ENCODE measurements around the gene GOLM1.

The GOLM1 gene

DNA sequence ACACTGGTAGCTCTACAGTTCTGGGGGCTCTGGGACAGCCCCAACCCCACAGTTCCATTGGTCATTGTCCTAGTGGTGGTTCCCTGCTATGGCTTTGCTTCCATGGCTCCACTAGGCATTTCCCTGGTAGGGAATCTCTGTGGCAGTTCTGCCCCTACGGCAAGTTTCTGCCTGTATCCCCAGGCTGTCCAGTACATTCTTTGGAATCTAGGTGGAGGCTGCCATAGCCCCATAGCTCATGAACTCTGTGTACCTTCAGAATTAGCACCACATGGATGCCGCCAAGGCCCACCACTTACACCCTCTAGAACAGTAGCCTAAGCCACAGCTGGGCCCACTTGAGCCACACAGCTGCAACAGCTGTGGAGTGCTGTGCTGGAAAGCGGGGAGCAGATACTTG is 3.3 kb upstream of the GOLM1 start:
- H3K27me3 Mint-ChIP-seq = peaks cover 40 to 41% of the 10 kb centered on the region in 2 donors
- no peak overlapping the region for H3K27ac Mint-ChIP-seq
- peaks cover 8 to 11% of the 10 kb centered on the region in 2 donors for H3K4me1 Mint-ChIP-seq
- no peak for ATAC-seq (replicated peaks)
- H3K9me3 Mint-ChIP-seq = peaks cover 0 to 3% of the 10 kb centered on the region in 2 donors
- no peak for DNase-seq
- no peaks in the 10 kb centered on the region for H3K36me3 Mint-ChIP-seq
- H3K4me3 Mint-ChIP-seq = no peak overlapping the region

- Mint-ChIP-seq H3K4me1 (peaks cover 5 to 6% of the 10 kb centered on the region in 2 donors), H3K27ac (peak overlapping the region; percentile 73), H3K4me3 (peak overlapping the region; percentile 84 to 86), H3K27me3 (peaks cover 32 to 42% of the 10 kb centered on the region in 2 donors), H3K9me3 (no peaks in the 10 kb centered on the region), H3K36me3 (no peaks in the 10 kb centered on the region)
- ATAC-seq (replicated peaks) (peak; percentile 34 to 51), DNase-seq (no peak)
These were observed 475 bp upstream of the GOLM1 start for GRCh38 chr9:86099701-86100364.

GRCh38 chr9:86097510-86098224 is 1.7 kb downstream of the GOLM1 start:
- Mint-ChIP-seq H3K9me3 (no peaks in the 10 kb centered on the region), H3K27ac (no peak overlapping the region), H3K4me1 (peaks cover 10 to 15% of the 10 kb centered on the region in 2 donors), H3K27me3 (peaks cover 30 to 31% of the 10 kb centered on the region in 2 donors), H3K4me3 (no peak overlapping the region), H3K36me3 (no peaks in the 10 kb centered on the region)
- ATAC-seq (replicated peaks) = no peak
- DNase-seq = no peak

GRCh38 chr9:86096386-86096785 is 3.0 kb downstream of the GOLM1 start:
- H3K4me1 Mint-ChIP-seq = peaks cover 10 to 15% of the 10 kb centered on the region in 2 donors
- H3K27me3 Mint-ChIP-seq = peaks cover 29 to 35% of the 10 kb centered on the region in 2 donors

DNA sequence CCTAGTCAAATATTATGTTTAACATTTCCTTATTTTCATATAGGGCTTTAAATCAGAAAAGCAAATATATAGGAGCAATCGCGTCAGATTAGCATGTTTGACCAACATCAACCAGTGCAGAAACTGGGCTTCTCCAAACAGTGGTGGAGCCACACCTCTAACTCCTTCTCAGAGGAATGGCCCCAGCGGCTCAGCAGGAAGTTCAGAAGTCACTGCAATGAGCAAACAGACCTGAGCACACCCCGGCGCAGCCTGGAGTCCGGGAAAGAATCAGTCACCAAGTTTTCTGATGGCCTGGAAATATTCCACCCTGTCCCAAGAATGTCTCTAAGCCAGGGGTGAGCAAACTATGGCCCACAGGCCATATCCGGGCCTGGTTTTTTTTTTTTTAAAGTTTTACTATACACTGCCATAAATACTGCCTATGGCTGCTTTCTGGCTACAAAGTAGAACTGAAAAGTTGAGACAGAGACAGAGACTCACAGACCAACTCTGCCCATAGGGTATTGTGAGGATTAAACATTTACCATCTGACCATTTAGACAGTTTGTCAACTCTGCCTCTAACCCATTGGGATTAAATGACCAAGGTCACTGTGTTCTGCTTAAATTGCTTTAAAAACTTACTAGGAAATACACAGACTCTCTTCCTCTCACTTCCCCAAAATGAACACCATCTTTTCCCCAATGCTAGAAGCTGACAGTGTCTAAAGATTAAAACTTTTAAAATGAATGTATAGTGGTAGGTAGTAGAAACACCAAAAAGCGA is 5.4 kb downstream of the GOLM1 start:
- Mint-ChIP-seq H3K36me3 (no peaks in the 10 kb centered on the region), H3K9me3 (peaks cover 3 to 5% of the 10 kb centered on the region in 2 donors), H3K27ac (no peak overlapping the region), H3K27me3 (peaks cover 32 to 42% of the 10 kb centered on the region in 2 donors), H3K4me3 (no peak overlapping the region), H3K4me1 (peaks cover 6 to 10% of the 10 kb centered on the region in 2 donors)
- ATAC-seq (replicated peaks) (peak; percentile 74 to 76), DNase-seq (no peak)

More at GRCh38 chr9:86096386-86096785, 3.0 kb downstream of the GOLM1 start:
- Mint-ChIP-seq H3K27ac (no peak overlapping the region), H3K4me3 (no peak overlapping the region), H3K9me3 (no peaks in the 10 kb centered on the region), H3K36me3 (no peaks in the 10 kb centered on the region)
- ATAC-seq (replicated peaks) (no peak), DNase-seq (no peak)

DNA sequence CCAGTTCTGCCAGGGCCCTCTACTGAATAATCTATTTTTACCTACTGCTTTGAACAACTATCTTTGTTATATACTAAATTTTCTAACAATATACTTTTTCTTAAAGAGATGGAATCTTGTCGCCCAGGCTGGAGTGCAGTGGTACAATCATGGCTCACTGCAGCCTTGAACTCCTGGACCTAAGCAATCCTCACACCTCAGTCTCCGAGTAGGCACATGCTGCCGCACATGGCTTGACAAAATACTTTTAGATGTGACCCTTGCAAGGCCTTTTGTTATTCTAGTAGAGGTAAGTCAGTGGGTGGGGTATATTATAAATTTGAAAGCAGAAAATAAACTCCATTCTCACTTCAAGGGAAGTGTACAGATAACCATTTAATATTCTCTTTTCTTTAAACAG is 7.9 kb downstream of the GOLM1 start:
- H3K4me1 Mint-ChIP-seq = peaks cover 4 to 10% of the 10 kb centered on the region in 2 donors
- H3K27ac Mint-ChIP-seq = no peak overlapping the region
- ATAC-seq (replicated peaks) = no peak
- DNase-seq = no peak
- no peak overlapping the region for H3K4me3 Mint-ChIP-seq
- no peaks in the 10 kb centered on the region for H3K36me3 Mint-ChIP-seq
- peaks cover 5 to 6% of the 10 kb centered on the region in 2 donors for H3K9me3 Mint-ChIP-seq
- peaks cover 39 to 49% of the 10 kb centered on the region in 2 donors for H3K27me3 Mint-ChIP-seq

DNA sequence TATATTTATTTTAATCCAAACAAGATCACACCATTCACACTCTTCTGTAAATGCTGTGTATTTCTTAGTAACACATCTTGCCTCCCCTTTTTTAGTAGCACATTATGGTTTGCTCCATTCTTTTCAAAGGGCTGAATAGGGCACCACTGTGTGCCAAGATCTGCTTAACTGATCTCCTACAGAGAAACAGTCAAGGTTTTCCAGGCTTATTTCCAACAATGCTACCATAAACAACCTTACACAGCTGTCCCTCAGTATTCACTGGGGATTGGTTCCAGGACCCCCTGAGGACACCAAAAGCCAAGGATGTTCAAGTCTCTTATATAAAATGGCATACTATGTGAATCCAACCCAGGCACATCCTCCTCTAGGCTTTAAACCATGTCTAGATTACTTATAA is 16.5 kb downstream of the GOLM1 start:
- no peaks in the 10 kb centered on the region for H3K36me3 Mint-ChIP-seq
- H3K27ac Mint-ChIP-seq = no peak overlapping the region
- no peak overlapping the region for H3K4me3 Mint-ChIP-seq
- DNase-seq (no peak), ATAC-seq (replicated peaks) (no peak)
- H3K9me3 Mint-ChIP-seq = peaks cover 0 to 3% of the 10 kb centered on the region in 2 donors
- peaks cover 8 to 15% of the 10 kb centered on the region in 2 donors for H3K27me3 Mint-ChIP-seq
- H3K4me1 Mint-ChIP-seq = no peaks in the 10 kb centered on the region

DNA sequence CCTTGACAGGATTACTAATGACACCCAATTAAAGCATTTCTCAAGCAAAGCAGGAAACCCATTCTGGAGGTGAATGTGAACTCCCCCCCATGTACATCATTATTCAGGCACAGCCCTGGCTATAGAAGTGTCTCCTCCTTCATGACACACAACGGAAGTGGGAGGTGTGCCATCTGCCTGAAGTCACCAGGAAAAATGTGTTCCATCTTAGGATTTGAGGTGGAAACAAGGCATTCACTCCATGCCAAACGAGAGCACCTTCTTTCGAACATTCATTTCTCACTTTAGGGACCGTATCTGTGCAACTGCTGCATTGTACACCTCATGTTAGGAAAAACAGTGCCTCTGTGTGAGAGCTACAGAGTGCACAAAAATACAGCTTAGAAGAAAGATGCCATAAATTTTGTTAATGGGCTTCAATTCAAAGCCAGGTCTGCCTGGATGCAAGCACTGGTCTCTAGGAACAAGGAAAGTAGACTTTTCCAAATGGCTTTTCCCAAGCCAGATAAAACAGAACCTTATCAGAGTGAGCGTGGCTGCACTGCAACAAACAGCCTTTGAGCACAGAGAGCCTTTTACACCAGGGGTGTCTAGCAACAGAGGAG is 19.4 kb downstream of the GOLM1 start:
- Mint-ChIP-seq H3K36me3 (no peaks in the 10 kb centered on the region), H3K27ac (no peak overlapping the region), H3K4me3 (no peak overlapping the region), H3K4me1 (no peaks in the 10 kb centered on the region), H3K27me3 (no peaks in the 10 kb centered on the region), H3K9me3 (no peaks in the 10 kb centered on the region)
- DNase-seq (no peak), ATAC-seq (replicated peaks) (no peak)

DNA sequence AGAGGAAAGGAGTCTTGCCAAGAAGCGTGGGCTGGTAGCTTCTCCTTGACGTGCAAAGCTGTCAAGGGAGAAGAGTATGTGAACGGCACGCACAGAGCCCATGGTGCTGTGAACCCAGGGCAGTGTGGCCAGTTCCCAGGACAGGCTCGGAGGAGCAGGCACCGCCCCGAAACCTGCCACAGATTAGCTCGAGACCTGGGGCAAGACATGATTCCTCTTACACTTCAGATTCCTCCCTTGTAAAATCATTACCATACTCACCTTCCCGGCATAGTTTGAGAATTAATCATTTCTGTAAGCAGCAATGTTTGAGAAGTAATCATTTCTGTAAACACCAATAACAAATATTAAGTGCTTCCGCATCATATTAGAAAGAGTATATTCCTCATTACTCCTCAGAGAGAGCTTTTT is 19.9 kb downstream of the GOLM1 start:
- no peaks in the 10 kb centered on the region for H3K9me3 Mint-ChIP-seq
- H3K27me3 Mint-ChIP-seq = no peaks in the 10 kb centered on the region
- no peak for ATAC-seq (replicated peaks)
- no peak overlapping the region for H3K27ac Mint-ChIP-seq
- H3K4me3 Mint-ChIP-seq = no peak overlapping the region
- no peak for DNase-seq
- H3K36me3 Mint-ChIP-seq = no peaks in the 10 kb centered on the region
- no peaks in the 10 kb centered on the region for H3K4me1 Mint-ChIP-seq

- ATAC-seq (replicated peaks) (no peak), DNase-seq (no peak)
- Mint-ChIP-seq H3K27ac (no peak overlapping the region), H3K4me3 (no peak overlapping the region), H3K36me3 (no peaks in the 10 kb centered on the region), H3K4me1 (no peaks in the 10 kb centered on the region), H3K27me3 (no peaks in the 10 kb centered on the region), H3K9me3 (no peaks in the 10 kb centered on the region)
These were observed 20.6 kb downstream of the GOLM1 start for GRCh38 chr9:86078731-86079130.

DNA sequence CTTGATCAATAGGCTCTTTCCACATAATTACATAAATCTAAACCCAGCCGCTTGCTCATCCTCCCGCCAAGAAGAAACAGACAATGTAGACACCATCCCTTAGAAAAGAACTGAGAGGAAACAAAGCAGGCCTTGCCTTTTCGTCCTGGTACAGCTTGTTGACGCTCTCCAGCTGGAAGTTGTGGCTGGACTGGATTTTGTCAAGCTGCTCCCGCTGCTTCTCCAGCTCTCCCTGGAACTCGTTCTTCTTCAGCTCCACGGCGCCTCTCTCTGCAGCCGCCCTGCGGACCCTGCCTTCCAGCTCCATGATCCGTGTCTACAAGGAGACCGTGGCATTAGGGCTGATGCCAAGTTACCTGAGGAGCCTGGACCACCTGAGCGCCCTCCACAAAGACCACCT is 22.1 kb downstream of the GOLM1 start:
- H3K4me3 Mint-ChIP-seq = no peak overlapping the region

GRCh38 chr9:86075132-86076109 is 23.9 kb downstream of the GOLM1 start:
- DNase-seq (no peak), ATAC-seq (replicated peaks) (no peak)
- Mint-ChIP-seq H3K27ac (no peak overlapping the region), H3K4me1 (no peaks in the 10 kb centered on the region), H3K4me3 (no peak overlapping the region), H3K9me3 (no peaks in the 10 kb centered on the region), H3K36me3 (no peaks in the 10 kb centered on the region), H3K27me3 (no peaks in the 10 kb centered on the region)

More for the DNA sequence above, 22.1 kb downstream of the GOLM1 start:
- H3K36me3 Mint-ChIP-seq = no peaks in the 10 kb centered on the region
- DNase-seq (no peak), ATAC-seq (replicated peaks) (no peak)
- H3K9me3 Mint-ChIP-seq = no peaks in the 10 kb centered on the region
- H3K27ac Mint-ChIP-seq = no peak overlapping the region
- H3K4me1 Mint-ChIP-seq = no peaks in the 10 kb centered on the region
- no peaks in the 10 kb centered on the region for H3K27me3 Mint-ChIP-seq

GRCh38 chr9:86073839-86074238 is 25.5 kb downstream of the GOLM1 start:
- no peaks in the 10 kb centered on the region for H3K4me1 Mint-ChIP-seq
- H3K9me3 Mint-ChIP-seq = no peaks in the 10 kb centered on the region
- ATAC-seq (replicated peaks) = no peak
- H3K4me3 Mint-ChIP-seq = no peak overlapping the region
- H3K27ac Mint-ChIP-seq = no peak overlapping the region
- no peak for DNase-seq
- H3K27me3 Mint-ChIP-seq = no peaks in the 10 kb centered on the region
- H3K36me3 Mint-ChIP-seq = no peaks in the 10 kb centered on the region

Data from stimulated activated naive B cell treated with anti-CD40 and anti-IgM and Interleukin-4, amounts not matched to agents 10 μg/mL and 1 μg/mL and 100 μg/mL, for 72 hours (primary cell).